GM12878 (cell line): ENCODE data around the gene TFCP2L1.

Experiments used
- CBFB ChIP-seq: IDR thresholded peaks from 2 replicates; pipeline ENCODE4 v1.6.1; 2016; ENCODE audit warnings: antibody characterized with exemption, low read depth
- CEBPZ ChIP-seq: fragments of 150-350 bp; IDR thresholded peaks from 2 replicates; pipeline ENCODE4 v1.6.1; 2016; ENCODE audit warnings: low read depth, low read length
- CTCF ChIP-seq, 3 experiments: IDR thresholded peaks in 2 of 3; conservative IDR thresholded peaks in 1 of 3; 2 replicates each; pipeline ENCODE4 v1.5.1; 2011; ENCODE audit warnings: low read depth in 3 of 3, low read length in 3 of 3, mild to moderate bottlenecking in 3 of 3, control low read depth in 2 of 3, moderate library complexity in 2 of 3, inconsistent platforms in 1 of 3, mixed read lengths in 1 of 3; ENCODE audit not compliant: control insufficient read depth in 2 of 3, insufficient read depth in 1 of 3; ENCODE audit errors: extremely low read depth in 1 of 3
- ETV6 ChIP-seq, 2 experiments: fragments of 450-650 bp in 1 of 2; IDR thresholded peaks in 1 of 2; conservative IDR thresholded peaks in 1 of 2; 2 replicates each; pipeline ENCODE4 v1.6.1; 2014; ENCODE audit warnings: antibody characterized with exemption in 1 of 2, borderline replicate concordance in 1 of 2, low read depth in 1 of 2, mild to moderate bottlenecking in 1 of 2, moderate library complexity in 1 of 2
- JUNB ChIP-seq: IDR thresholded peaks from 2 replicates; pipeline ENCODE4 v1.6.1; 2016; ENCODE audit warnings: antibody characterized with exemption, mild to moderate bottlenecking
- JUND ChIP-seq: IDR thresholded peaks from 2 replicates; pipeline ENCODE4 v1.6.1; 2012; ENCODE audit warnings: low read depth, mild to moderate bottlenecking, low read length, improper control_type of control experiment, moderate library complexity
- MTA2 ChIP-seq: fragments of 450-650 bp; IDR thresholded peaks from 2 replicates; pipeline ENCODE4 v1.6.1; 2016; ENCODE audit warnings: low read depth, mild to moderate bottlenecking, moderate library complexity
- POLR2A ChIP-seq: IDR thresholded peaks from 2 replicates; pipeline ENCODE4 v1.6.1; 2011; ENCODE audit warnings: low read depth, mild to moderate bottlenecking, low read length
- POLR2AphosphoS5 ChIP-seq: IDR thresholded peaks from 2 replicates; pipeline ENCODE4 v1.6.1; 2011; ENCODE audit warnings: mild to moderate bottlenecking, low read length, inconsistent platforms
- RAD21 ChIP-seq: IDR thresholded peaks from 2 replicates; pipeline ENCODE4 v1.6.1; 2011; ENCODE audit warnings: mild to moderate bottlenecking, low read depth, low read length, moderate library complexity; ENCODE audit not compliant: insufficient read depth
- TAF1 ChIP-seq: IDR thresholded peaks from 2 replicates; pipeline ENCODE4 v1.6.1; 2011; ENCODE audit warnings: mild to moderate bottlenecking, low read depth, low read length, borderline replicate concordance
- USF1 ChIP-seq: IDR thresholded peaks from 2 replicates; pipeline ENCODE4 v1.6.1; 2011; ENCODE audit warnings: borderline replicate concordance, low read depth, mild to moderate bottlenecking, moderate library complexity, mixed read lengths, low read length; ENCODE audit not compliant: insufficient read depth; ENCODE audit errors: extremely low read length

GRCh38 chr2:121281107-121281506 lies 3.9 kb downstream of the TFCP2L1 start:
- no peak for TF ChIP-seq CTCF (IDR thresholded peaks at IDR 0.05 in 2 of 3, conservative IDR thresholded peaks at IDR 0.05 in 1 of 3; ENCODE audit: control insufficient read depth in 2 of 3, extremely low read depth in 1 of 3, insufficient read depth in 1 of 3, low read depth in 3 of 3, low read length in 3 of 3)
- no peak for TF ChIP-seq CEBPZ
- no peak for TF ChIP-seq CBFB
- TF ChIP-seq JUNB: no peak
- no peak for TF ChIP-seq USF1
- no peak for TF ChIP-seq TAF1
- no peak for TF ChIP-seq POLR2A
- TF ChIP-seq JUND: no peak
- no peak for TF ChIP-seq RAD21
- TF ChIP-seq POLR2AphosphoS5: no peak
- no peak for TF ChIP-seq ETV6 (conservative IDR thresholded peaks at IDR 0.05 in 1 of 2, IDR thresholded peaks at IDR 0.05 in 1 of 2; ENCODE audit: borderline replicate concordance in 1 of 2, low read depth in 1 of 2)
- no peak for TF ChIP-seq MTA2
